Lung (tissue), 12 donors: ENCODE measurements around the gene ZFP36L1. TPM values are rescaled to one million over a fixed set of nuclear protein-coding genes. Genes with fewer than 3 reads are reported as not detected.
A peak's percentile ranks its signal among the peaks of the same experiment; 100 is the strongest.

ENCODE experiments used
- ATAC-seq: fragments of 200-7000 bp; cut with Tn5 transposase; one replicate; pipeline ENCODE4 v1.9.1; 2020; ENCODE audit warnings: moderate number of reproducible peaks; ENCODE audit not compliant: insufficient read depth, low FRiP score
- DNase-seq, 3 donors: peaks; one replicate each; pipeline ENCODE4 v3.0.0-alpha.2; 2013 to 2017
- H3K27ac ChIP-seq, 2 donors: one replicate each; pipeline ENCODE4 v1.5.1; 2013; ENCODE audit warnings: mild to moderate bottlenecking in 2 of 2, moderate library complexity in 2 of 2, control low read depth in 1 of 2, inconsistent platforms in 1 of 2, low read depth in 1 of 2, low read length in 1 of 2
- H3K27me3 ChIP-seq, 3 donors: one replicate each; pipeline ENCODE4 v1.5.1; 2013; ENCODE audit warnings: low read length in 2 of 3; ENCODE audit not compliant: control insufficient read depth in 3 of 3, insufficient read depth in 3 of 3
- H3K36me3 ChIP-seq, 4 donors: one replicate each; pipeline ENCODE4 v1.5.1; 2013; ENCODE audit warnings: low read length in 4 of 4, mild to moderate bottlenecking in 1 of 4, moderate library complexity in 1 of 4; ENCODE audit not compliant: control insufficient read depth in 4 of 4, insufficient read depth in 4 of 4
- H3K4me1 ChIP-seq, 5 donors: one replicate each; pipeline ENCODE4 v1.5.1; 2013; ENCODE audit warnings: low read length in 5 of 5, mild to moderate bottlenecking in 2 of 5, moderate library complexity in 1 of 5; ENCODE audit not compliant: control insufficient read depth in 5 of 5, insufficient read depth in 5 of 5
- H3K4me3 ChIP-seq: one replicate; pipeline ENCODE4 v1.5.1; 2013; ENCODE audit warnings: mild to moderate bottlenecking, control low read depth, moderate library complexity
- H3K9ac ChIP-seq, 2 donors: one replicate each; pipeline ENCODE4 v1.5.1; 2013; ENCODE audit warnings: low read length in 2 of 2, control low read depth in 1 of 2; ENCODE audit not compliant: insufficient read depth in 1 of 2
- H3K9me3 ChIP-seq, 4 donors: one replicate each; pipeline ENCODE4 v1.5.1; 2013; ENCODE audit warnings: low read length in 3 of 4, mild to moderate bottlenecking in 1 of 4, moderate library complexity in 1 of 4; ENCODE audit not compliant: control insufficient read depth in 4 of 4, insufficient read depth in 3 of 4
- CTCF ChIP-seq: IDR thresholded peaks from 2 replicates; pipeline ENCODE4 v1.5.1; 2012; ENCODE audit warnings: mild to moderate bottlenecking; ENCODE audit errors: control extremely low read depth, extremely low read depth
- WGBS, 2 donors: extraction: QIAGEN DNeasy Blood & Tissue Kit; methylation state at CpG; one replicate each; pipeline ENCODE4 v1.1.7; 2013; 5-methylcytosine and 5-hydroxymethylcytosine counted together
- polyA plus RNA-seq, 2 donors: library from polyadenylated mRNA; stranded (reverse); fragments of 200-250 nt; gene quantifications; one replicate each; pipeline ENCODE4 v1.2.1, GENCODE V29; 2013
- total RNA-seq, 2 donors: library from RNA; depleted of rRNA in 1 of 2; stranded (reverse); fragments of >200 nt in 1 of 2; gene quantifications; one replicate each; pipeline ENCODE4 v1.2.1, GENCODE V29; 2014 to 2021
- donor health status: control.
- donor health status: control.
- donor health status: Bipolar disorder and iron deficiency.
- donor health status: healthy.
- donor health status: DM: yes; HTN: yes; CAD: no.

Gene ZFP36L1
- total and polyA plus RNA-seq, 4 donors = 63.7 to 364 (median 267) TPM

GRCh38 chr14:68753690-68754089 lies 39.2 kb downstream of the ZFP36L1 start:
- no peak overlapping the region for H3K4me3 ChIP-seq
- DNase-seq = peak in 2 of 3 donors; percentile 58 to 63
- 50 to 63% methylated on average over 4 of the region's 4 CpGs for WGBS, 2 donors

GRCh38 chr14:68752271-68753006 lies 40.4 kb downstream of the ZFP36L1 start:
- no peaks in the 10 kb centered on the region for H3K27me3 ChIP-seq
- H3K9me3 ChIP-seq = no peaks in the 10 kb centered on the region
- no peak for TF ChIP-seq CTCF
- no peak overlapping the region for H3K27ac ChIP-seq
- no peak overlapping the region for H3K4me3 ChIP-seq
- ATAC-seq = no peak
- DNase-seq = no peak
- peaks cover 2 to 21% (median 7%) of the 10 kb centered on the region in 5 donors for H3K4me1 ChIP-seq
- no peaks in the 10 kb centered on the region for H3K36me3 ChIP-seq
- H3K9ac ChIP-seq = no peak overlapping the region
- WGBS, 2 donors = 92 to 94% methylated on average over 6 of the region's 6 CpGs

More at GRCh38 chr14:68753690-68754089, 39.2 kb downstream of the ZFP36L1 start:
- Histone ChIP-seq H3K4me1 (peaks cover 5 to 27% (median 12%) of the 10 kb centered on the region in 5 donors), H3K27ac (no peak overlapping the region), H3K9me3 (no peaks in the 10 kb centered on the region), H3K36me3 (no peaks in the 10 kb centered on the region), H3K27me3 (no peaks in the 10 kb centered on the region), H3K9ac (no peak overlapping the region)
- TF ChIP-seq CTCF = no peak
- ATAC-seq = no peak

GRCh38 chr14:68749487-68750475 lies 43.1 kb downstream of the ZFP36L1 start:
- no peak overlapping the region for H3K9ac ChIP-seq
- H3K4me1 ChIP-seq = peaks cover 0 to 11% (median 4%) of the 10 kb centered on the region in 5 donors
- no peaks in the 10 kb centered on the region for H3K9me3 ChIP-seq
- WGBS, 2 donors = 79 to 83% methylated on average over 11 of the region's 11 CpGs
- H3K4me3 ChIP-seq = no peak overlapping the region
- no peak overlapping the region for H3K27ac ChIP-seq
- H3K36me3 ChIP-seq = no peaks in the 10 kb centered on the region
- DNase-seq = no peak
- ATAC-seq = peak; percentile 55
- no peaks in the 10 kb centered on the region for H3K27me3 ChIP-seq
- no peak for TF ChIP-seq CTCF
